AG08396 (cell line): ENCODE measurements around the gene BCAR3.
"Not testable (repeated sequence)": the region's sequence is repeated elsewhere in the genome, so short reads cannot be mapped to it uniquely, and the experiment has no call there.

ENCODE experiments used
- DNase-seq: peaks from one replicate; pipeline ENCODE4 v3.0.0; 2012; ENCODE audit warnings: low spot score, mixed read lengths

The BCAR3 gene

GRCh38 chr1:93668951-93669350, 12.7 kb downstream of the BCAR3 start:
- no peak for DNase-seq

GRCh38 chr1:93668121-93668520, 13.5 kb downstream of the BCAR3 start:
- no peak for DNase-seq

GRCh38 chr1:93667642-93668041, 14.0 kb downstream of the BCAR3 start:
- DNase-seq, result no peak

DNA sequence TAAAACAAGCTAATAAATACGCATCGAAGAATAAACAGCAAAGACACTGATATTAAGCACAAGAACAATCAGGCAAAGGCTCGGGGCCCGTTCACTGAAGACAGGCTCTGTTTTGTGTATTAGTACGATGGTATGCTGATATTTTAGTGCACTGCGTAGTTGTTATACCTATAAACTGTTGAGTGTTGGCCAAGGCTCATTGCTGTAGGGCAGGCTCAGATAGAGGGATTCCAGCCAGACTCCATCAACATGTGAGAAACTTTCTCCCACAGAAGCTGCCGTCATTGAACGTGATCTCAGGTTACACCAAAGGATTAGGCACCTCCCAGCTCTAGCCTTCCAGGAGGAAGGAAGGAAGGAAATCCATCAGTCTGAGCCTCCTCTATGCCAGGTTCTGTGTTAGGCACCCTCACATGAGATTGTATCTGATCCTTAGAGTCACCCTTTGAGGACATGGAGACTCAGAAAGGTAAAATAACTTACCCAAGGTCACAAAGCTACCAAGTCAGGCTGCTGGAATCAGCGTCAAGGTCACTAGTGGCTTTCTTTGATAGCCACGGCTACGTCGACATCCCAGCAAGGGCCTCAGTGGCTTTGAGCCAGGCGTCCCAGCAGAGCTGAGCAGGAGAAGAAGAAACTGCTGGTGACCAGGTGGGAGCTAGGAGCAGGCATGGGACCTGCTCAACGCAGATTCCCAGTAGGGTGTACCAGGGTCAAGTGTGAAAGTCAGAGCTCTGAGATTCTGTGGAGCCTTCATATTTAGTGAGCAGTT, 14.8 kb downstream of the BCAR3 start:
- no peak for DNase-seq

GRCh38 chr1:93665015-93665414, 16.6 kb downstream of the BCAR3 start:
- no peak for DNase-seq

GRCh38 chr1:93663208-93663614, 18.4 kb downstream of the BCAR3 start:
- DNase-seq, result no peak

GRCh38 chr1:93662481-93663207, 19.0 kb downstream of the BCAR3 start:
- DNase-seq, result no peak

- peak; percentile 64 for DNase-seq
Observed at GRCh38 chr1:93661829-93662474, 19.7 kb downstream of the BCAR3 start.

DNA sequence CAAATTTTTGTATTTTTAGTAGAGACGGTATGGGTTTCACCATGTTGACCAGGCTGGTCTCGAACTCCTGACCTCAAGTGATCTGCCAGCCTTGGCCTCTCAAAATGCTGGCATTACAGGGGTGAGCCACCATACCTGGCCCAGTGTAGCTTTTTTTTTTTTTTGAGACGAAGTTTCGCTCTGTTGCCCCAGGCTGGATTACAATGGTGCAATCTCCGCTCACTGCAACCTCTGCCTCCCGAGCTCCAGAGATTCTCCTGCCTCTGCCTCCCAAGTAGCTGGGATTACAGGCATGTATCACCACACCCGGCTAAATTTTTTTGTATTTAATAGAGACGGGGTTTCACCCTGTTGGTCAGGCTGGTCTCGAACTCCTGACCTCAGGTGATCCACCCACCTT, 20.3 kb downstream of the BCAR3 start:
- DNase-seq, result not testable (repeated sequence)

DNA sequence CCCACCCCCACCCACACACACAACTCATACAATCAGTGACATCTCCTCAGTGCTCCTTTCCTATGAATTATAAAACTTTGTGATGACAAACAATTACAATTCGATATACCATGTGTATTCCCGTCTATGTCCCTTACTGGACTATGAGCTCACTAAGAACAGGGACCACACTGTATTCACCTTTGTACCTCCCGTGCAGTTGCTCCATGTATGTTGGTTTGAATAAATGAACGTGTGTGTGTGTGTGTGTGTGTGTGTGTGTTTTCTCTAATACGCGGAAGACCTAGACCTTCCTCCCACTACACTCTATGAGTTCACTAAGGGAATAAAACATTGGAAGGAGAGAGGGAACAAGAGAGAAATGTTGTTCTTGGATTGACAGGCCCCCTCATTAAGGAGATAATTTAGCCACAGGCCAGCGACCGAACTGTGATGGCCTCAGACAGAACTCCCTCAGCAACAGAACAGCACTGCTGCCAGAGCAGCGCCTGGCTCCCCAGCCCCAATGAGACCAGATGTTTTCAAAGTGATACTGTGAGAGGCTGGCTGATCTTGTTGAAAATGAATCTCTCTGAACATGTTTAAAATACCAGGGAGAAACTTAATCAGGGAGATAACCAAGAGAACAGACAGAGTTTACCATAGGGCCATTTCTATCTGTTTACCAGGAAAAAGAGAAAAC, 21.7 kb downstream of the BCAR3 start:
- no peak for DNase-seq

DNA sequence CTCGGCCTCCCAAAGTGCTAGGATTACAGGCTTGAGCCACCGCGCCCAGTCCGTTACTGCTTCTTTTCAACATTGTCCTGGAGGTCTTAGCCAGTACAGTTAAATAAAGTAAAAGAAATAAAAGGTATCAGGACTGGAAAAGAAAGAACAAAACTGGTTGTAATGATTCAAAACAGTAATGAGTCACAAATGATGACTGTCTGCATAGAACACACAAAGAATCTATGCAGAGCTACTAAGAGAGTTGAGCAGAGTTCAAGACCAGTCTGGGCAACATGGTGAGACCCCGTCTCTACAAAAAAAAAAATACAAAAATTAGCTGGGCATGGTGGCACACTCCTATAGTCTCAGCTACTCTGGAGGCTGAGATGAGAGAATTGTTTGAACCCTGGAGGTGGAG, 23.4 kb downstream of the BCAR3 start:
- DNase-seq, result no peak

GRCh38 chr1:93656491-93656890, 25.1 kb downstream of the BCAR3 start:
- no peak for DNase-seq

DNA sequence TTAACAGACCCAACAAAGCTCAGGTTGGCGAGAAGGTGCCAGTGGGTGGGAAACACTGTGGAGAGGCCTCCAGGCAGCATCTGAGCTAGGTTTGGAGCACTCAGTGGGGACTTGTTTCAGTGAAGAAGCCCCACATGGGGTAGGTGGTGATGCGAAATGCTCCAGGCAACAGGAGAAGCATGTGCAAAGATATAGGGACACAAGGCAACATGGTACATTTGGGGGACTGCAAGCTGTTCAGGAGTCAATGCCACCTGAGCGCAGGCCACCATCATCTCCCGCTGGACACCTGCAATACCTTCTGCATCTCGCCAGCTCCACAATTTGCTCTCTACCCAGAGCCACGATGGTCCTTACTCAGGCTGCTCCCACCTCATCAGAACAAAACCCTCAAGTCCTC, 28.0 kb downstream of the BCAR3 start:
- DNase-seq, result no peak

- DNase-seq, result no peak
Observed at GRCh38 chr1:93652323-93652949, 29.2 kb downstream of the BCAR3 start.

DNA sequence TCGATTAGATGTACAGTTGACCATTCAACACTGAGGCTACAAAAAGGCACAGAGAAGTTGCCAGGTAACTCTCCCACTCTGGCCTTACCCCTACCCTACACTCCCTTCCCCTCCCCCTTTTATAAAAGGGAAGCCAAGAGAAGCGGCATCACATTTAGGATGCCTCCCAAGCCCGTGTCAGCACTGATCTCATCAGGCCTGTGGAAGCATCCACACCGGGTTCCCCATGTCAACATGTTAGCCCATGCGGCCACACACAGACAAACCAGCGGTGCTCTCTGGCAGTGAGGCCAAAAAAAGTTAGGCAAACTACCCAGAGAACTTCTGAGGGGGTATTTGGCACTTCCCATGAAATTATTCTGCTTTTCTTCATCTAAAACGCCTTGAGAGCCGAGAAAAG, 29.9 kb downstream of the BCAR3 start:
- DNase-seq, result no peak

DNA sequence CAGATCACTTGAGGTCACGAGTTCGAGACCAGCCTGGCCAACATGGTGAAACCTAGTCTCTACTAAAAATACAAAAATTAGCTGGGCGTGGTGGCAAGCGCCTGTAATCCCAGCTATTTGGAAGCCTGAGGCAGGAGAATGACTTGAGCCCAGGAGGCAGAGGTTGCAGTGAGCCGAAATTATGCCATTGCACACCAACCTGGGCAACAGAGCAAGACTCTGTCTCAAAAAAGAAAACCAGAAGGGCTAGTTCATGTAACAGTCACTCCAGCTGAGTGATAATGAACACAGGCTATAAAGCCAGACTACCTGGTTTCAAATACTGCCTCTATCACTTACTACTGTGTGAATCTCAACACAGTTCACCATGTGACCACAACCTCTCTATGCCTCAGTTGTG, 31.5 kb downstream of the BCAR3 start:
- DNase-seq, result not testable (repeated sequence)

GRCh38 chr1:93649231-93649630, 32.4 kb downstream of the BCAR3 start:
- no peak for DNase-seq

GRCh38 chr1:93648656-93649055, 33.0 kb downstream of the BCAR3 start:
- no peak for DNase-seq

GRCh38 chr1:93641527-93641926, 40.1 kb downstream of the BCAR3 start:
- no peak for DNase-seq

DNA sequence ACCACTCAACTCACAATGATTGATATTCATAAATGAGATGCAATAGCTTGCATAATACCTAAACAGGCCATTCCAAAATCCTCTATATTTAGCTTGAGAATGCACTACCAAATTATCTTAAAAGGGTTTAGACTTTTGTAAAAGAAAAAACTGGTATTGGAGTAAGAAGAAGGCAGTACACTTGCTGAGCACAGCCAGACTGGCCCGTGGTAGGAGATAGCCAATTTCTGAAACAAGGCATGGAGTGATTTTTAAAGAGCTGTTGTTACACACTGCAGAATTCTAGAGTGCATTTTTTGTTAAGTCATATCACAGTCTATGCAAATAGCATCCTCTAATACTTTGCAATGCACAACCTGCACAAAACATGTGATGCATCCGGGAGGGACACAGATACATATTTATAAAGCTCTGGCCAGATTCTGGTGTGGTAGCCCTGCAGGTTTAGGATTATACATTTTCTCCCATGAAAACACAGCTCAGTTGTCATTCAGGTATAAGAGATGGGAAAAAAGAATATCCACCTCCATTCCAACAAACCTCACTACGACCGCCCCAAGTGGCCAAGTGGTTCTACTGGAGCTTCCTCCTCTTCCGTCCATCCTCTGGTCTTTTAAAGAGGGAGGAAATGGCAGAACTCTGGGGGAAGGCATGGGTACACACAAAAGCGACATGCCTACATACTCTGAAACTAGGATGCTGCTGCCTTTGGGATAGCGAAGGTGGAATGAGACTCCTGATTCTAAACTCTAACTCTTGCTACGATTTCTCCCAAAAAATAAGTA, 40.8 kb downstream of the BCAR3 start:
- DNase-seq, result no peak

DNA sequence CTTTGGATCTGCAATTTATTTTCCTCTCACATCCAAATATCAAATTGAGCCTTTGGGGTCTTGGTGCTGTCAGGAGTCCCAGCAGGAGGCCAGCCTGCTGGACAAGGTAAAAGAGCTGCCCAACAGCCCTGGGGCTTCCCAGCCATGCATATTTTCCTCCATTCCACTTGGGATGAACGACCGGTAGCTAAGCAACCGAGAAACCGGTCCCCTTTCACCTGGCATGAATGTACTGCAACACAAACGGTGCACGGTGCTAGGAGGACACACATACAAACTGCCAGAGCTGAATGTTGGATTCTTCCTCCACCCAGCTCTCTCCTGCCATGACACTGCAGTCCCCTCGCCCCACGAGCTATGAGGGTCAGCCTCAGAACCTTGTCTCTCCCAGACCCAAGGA, 42.7 kb downstream of the BCAR3 start:
- no peak for DNase-seq
